Measurements from ENCODE around the gene FAM117A. TPM values are rescaled to one million over a fixed set of nuclear protein-coding genes. Genes with fewer than 3 reads are reported as not detected.

FAM117A gene
- total and polyA plus RNA-seq, 2 donors (not counting 3 experiments of a cell fraction or from before 2014, with no cell fraction given) = 12.2 to 24.1 TPM

- intact Hi-C loops (cut with micrococcal nuclease) = no loop called here
- CTCF ChIA-PET = interaction anchor here (1.0 to 2.6 kb wide), 4 partner anchors 20 to 215 kb away, joined by 3 to 11 read pairs (median 8); partner anchors contain the start of genes FAM117A and SLC35B1
- no TSS peak for BruUV-seq (replicated peaks)
Observed at GRCh38 chr17:49783071-49783715, 19.3 kb upstream of the FAM117A start.

More at GRCh38 chr17:49783071-49783715, 19.3 kb upstream of the FAM117A start:
- H4K20me1 ChIP-seq (replicated peaks; ENCODE audit: control insufficient read depth, extremely low read depth, insufficient read depth, low read length) = no peaks in the 10 kb centered on the region
- H3K4me2 ChIP-seq (ENCODE audit: insufficient read depth, low read length) = no peak overlapping the region
- H3K27ac ChIP-seq (ENCODE audit: insufficient read depth, low read depth, low read length) = no peak overlapping the region
- H3K27me3 ChIP-seq (ENCODE audit: control insufficient read depth in 2 of 2, insufficient read depth in 2 of 2, low read length in 2 of 2) = no peaks in the 10 kb centered on the region
- H3K4me1 ChIP-seq (ENCODE audit: control insufficient read depth, extremely low read depth, insufficient read depth, low read length) = peaks cover 17% of the 10 kb centered on the region
- POLR2A ChIA-PET = no interaction called here
- H3K9me3 ChIP-seq (replicated peaks; ENCODE audit: control insufficient read depth, insufficient read depth, low read length) = no peaks in the 10 kb centered on the region
- FAIRE-seq = no peak
- no peak for DNase-seq (ENCODE audit: low read depth, low spot score)
- no peak overlapping the region for H3K9ac ChIP-seq (replicated peaks; ENCODE audit: extremely low read depth, insufficient read depth, low read length)
- TF ChIP-seq POLR2AphosphoS5 (IDR thresholded peaks at IDR 0.05; ENCODE audit: insufficient read depth, low read depth, low read length) = no peak
- no peak for TF ChIP-seq EZH2 (IDR thresholded peaks at IDR 0.05; ENCODE audit: borderline replicate concordance, low read depth, low read length, severe bottlenecking)
- TF ChIP-seq MAX (IDR thresholded peaks at IDR 0.05; ENCODE audit: insufficient read depth, insufficient read length) = no peak
- no peak for TF ChIP-seq POLR2A (IDR thresholded peaks at IDR 0.05; ENCODE audit: low read depth, low read length)
- no peak for TF ChIP-seq JUN (IDR thresholded peaks at IDR 0.05; ENCODE audit: borderline replicate concordance, insufficient read depth, insufficient read length, low read depth)
- TF ChIP-seq MYC (IDR thresholded peaks at IDR 0.05; ENCODE audit: low read depth, low read length) = no peak
- no peak for TF ChIP-seq GATA2 (IDR thresholded peaks at IDR 0.05; ENCODE audit: insufficient read depth, insufficient read length, low read depth, low read length)
- no peak for TF ChIP-seq CTCF (IDR thresholded peaks at IDR 0.05; ENCODE audit: extremely low read depth in 1 of 2, insufficient read depth in 1 of 2, low read depth in 1 of 2, low read length in 2 of 2)
- TF ChIP-seq FOS (IDR thresholded peaks at IDR 0.05; ENCODE audit: borderline replicate concordance, insufficient read depth, low read length) = no peak
- no peaks in the 10 kb centered on the region for H3K79me2 ChIP-seq (ENCODE audit: control insufficient read depth, insufficient read depth, low read length)
- H2AFZ ChIP-seq (ENCODE audit: low read depth, low read length) = no peak overlapping the region
- no peak overlapping the region for H3K4me3 ChIP-seq (replicated peaks in 1 of 3; ENCODE audit: insufficient read depth in 1 of 3, low read depth in 1 of 3, low read length in 3 of 3)
- H3K9me1 ChIP-seq (replicated peaks; ENCODE audit: control insufficient read depth, extremely low read depth, insufficient read depth, low read length) = no peaks in the 10 kb centered on the region
- dilution Hi-C loops (cut with MboI; ENCODE audit: extremely low pct_ligation_motif_present, low sequenced_read_pairs) = no loop called here
- H3K36me3 ChIP-seq (ENCODE audit: control insufficient read depth in 2 of 2, extremely low read depth in 1 of 2, insufficient read depth in 2 of 2, low read length in 2 of 2) = no peaks in the 10 kb centered on the region

All from endothelial cell of umbilical vein (primary cell).